HCT116 (cell line): ENCODE data around the gene DDX20. TPM values are rescaled to one million over a fixed set of nuclear protein-coding genes. Genes with fewer than 3 reads are reported as not detected.

Experiments used
- ATAC-seq: fragments of 200-7000 bp; cut with Tn5 transposase; 2 replicates; pipeline ENCODE4 v1.9.1; 2020; ENCODE audit warnings: mild to moderate bottlenecking, moderate library complexity
- BruUV-seq: library from RNA; stranded (reverse); fragments of 400-500 nt; replicated peaks from 2 replicates; lab custom pipeline; 2021; lab: Mats Ljungman, UMichigan
- CTCF ChIA-PET: fragments of 300-600 bp; sonication (Branson Sonifier 250); formaldehyde crosslinking; loops from one replicate; lab custom pipeline; 2021; ENCODE audit warnings: antibody characterized with exemption; lab: Charles Lee
- POLR2A ChIA-PET: fragments of 300-600, 350-600 bp; sonication (Branson Sonifier 250); formaldehyde crosslinking; loops from one replicate; lab custom pipeline; 2021; ENCODE audit warnings: antibody characterized with exemption; lab: Charles Lee
- RAD21 ChIA-PET, 2 experiments: fragments of 300-600 bp; sonication (Branson Sonifier 250); formaldehyde crosslinking; loops; one replicate each; lab custom pipeline; 2023; ENCODE audit warnings: low total read pairs in 2 of 2; ENCODE audit not compliant: uncharacterized antibody in 2 of 2, unreplicated experiment in 2 of 2, low non-redundant PET in 1 of 2; lab: Charles Lee
- DNase-seq: peaks from one replicate; pipeline ENCODE4 v3.0.0-alpha.2; 2010; ENCODE audit warnings: low read depth, low spot score
- H2AFZ ChIP-seq: fragments of 200-600 bp; shearing (Covaris generic), sonication (generic); 2 replicates; pipeline ENCODE4 v1.6.1; 2017; ENCODE audit warnings: low read depth, mixed run types, mixed read lengths, antibody characterized with exemption, low read length; ENCODE audit not compliant: poor library complexity, severe bottlenecking
- H3K27ac ChIP-seq: 2 replicates; pipeline ENCODE4 v1.5.1; 2012; ENCODE audit warnings: low read depth, low read length
- H3K27me3 ChIP-seq: fragments of 200-600 bp; sonication (generic); 2 replicates; pipeline ENCODE4 v1.6.1; 2016; ENCODE audit warnings: mixed run types, low read length, mixed read lengths; ENCODE audit not compliant: insufficient read depth
- H3K36me3 ChIP-seq, 2 experiments: fragments of 200-500 bp in 1 of 2; fragments of 200-600 bp in 1 of 2; sonication (Bioruptor generic) in 1 of 2; sonication (generic) in 1 of 2; 2 replicates each; pipeline versions ENCODE4 v1.5.1 to v1.6.1; 2014 to 2016; ENCODE audit warnings: low read length in 2 of 2, inconsistent platforms in 1 of 2, mixed read lengths in 1 of 2, mixed run types in 1 of 2; ENCODE audit not compliant: insufficient read depth in 2 of 2, control insufficient read depth in 1 of 2
- H3K4me1 ChIP-seq, 2 experiments: fragments of 200-600 bp in 1 of 2; sonication (generic) in 1 of 2; 2 replicates each; pipeline versions ENCODE4 v1.5.1 to v1.6.1; 2012 to 2017; ENCODE audit warnings: low read length in 2 of 2, inconsistent platforms in 1 of 2, mild to moderate bottlenecking in 1 of 2, mixed read lengths in 1 of 2, mixed run types in 1 of 2, moderate library complexity in 1 of 2; ENCODE audit not compliant: insufficient read depth in 2 of 2, control insufficient read depth in 1 of 2
- H3K4me2 ChIP-seq: fragments of 200-600 bp; sonication (generic); 2 replicates; pipeline ENCODE4 v1.6.1; 2017; ENCODE audit warnings: mixed run types, low read length, mixed read lengths
- H3K4me3 ChIP-seq, 2 experiments: fragments of 200-600 bp in 1 of 2; sonication (generic) in 1 of 2; replicated peaks in 1 of 2; 2 replicates each; pipeline ENCODE4 v1.5.1; 2011 to 2016; ENCODE audit warnings: low read length in 2 of 2, control low read depth in 1 of 2, low read depth in 1 of 2, mild to moderate bottlenecking in 1 of 2, mixed read lengths in 1 of 2, mixed run types in 1 of 2
- H3K79me2 ChIP-seq: fragments of 200-600 bp; sonication (generic); 2 replicates; pipeline ENCODE4 v1.6.1; 2017; ENCODE audit warnings: mild to moderate bottlenecking, mixed run types, low read length, moderate library complexity, mixed read lengths; ENCODE audit not compliant: insufficient read depth
- H3K9ac ChIP-seq: fragments of 200-600 bp; sonication (generic); 2 replicates; pipeline ENCODE4 v1.6.1; 2016; ENCODE audit warnings: low read length, mixed read lengths
- H3K9me2 ChIP-seq: fragments of 200-600 bp; sonication (generic), shearing (Covaris generic); 2 replicates; pipeline ENCODE4 v1.6.1; 2017; ENCODE audit warnings: mixed run types, mild to moderate bottlenecking, moderate library complexity; ENCODE audit not compliant: insufficient read depth
- H3K9me3 ChIP-seq, 2 experiments: fragments of 200-500 bp in 1 of 2; fragments of 200-600 bp in 1 of 2; sonication (Bioruptor generic) in 1 of 2; sonication (generic) in 1 of 2; 2 replicates each; pipeline ENCODE4 v1.6.1; 2014 to 2017; ENCODE audit warnings: low read length in 2 of 2, mixed read lengths in 2 of 2, inconsistent platforms in 1 of 2, low read depth in 1 of 2, mild to moderate bottlenecking in 1 of 2, mixed run types in 1 of 2, moderate library complexity in 1 of 2; ENCODE audit not compliant: control insufficient read depth in 1 of 2, insufficient read depth in 1 of 2
- H4K20me1 ChIP-seq: fragments of 200-600 bp; sonication (generic), shearing (Covaris generic); 2 replicates; pipeline ENCODE4 v1.6.1; 2017; ENCODE audit warnings: mixed run types, mild to moderate bottlenecking, moderate library complexity; ENCODE audit not compliant: insufficient read depth
- CBX3 ChIP-seq: IDR thresholded peaks from 2 replicates; pipeline ENCODE4 v1.6.1; 2012; ENCODE audit warnings: low read depth
- CTCF ChIP-seq, 3 experiments: fragments of 200-600 bp in 1 of 3; sonication (generic) in 1 of 3; IDR thresholded peaks in 2 of 3; conservative IDR thresholded peaks in 1 of 3; 2 replicates each; pipeline ENCODE4 v1.5.1; 2012 to 2017; ENCODE audit warnings: low read depth in 2 of 3, low read length in 2 of 3, antibody characterized with exemption in 1 of 3, borderline replicate concordance in 1 of 3, control low read depth in 1 of 3, mild to moderate bottlenecking in 1 of 3, mixed read lengths in 1 of 3, mixed run types in 1 of 3, moderate library complexity in 1 of 3; ENCODE audit not compliant: insufficient read depth in 1 of 3
- ELF1 ChIP-seq: IDR thresholded peaks from 2 replicates; pipeline ENCODE4 v1.6.1; 2012; ENCODE audit warnings: low read depth, borderline replicate concordance
- FOSL1 ChIP-seq: IDR thresholded peaks from 2 replicates; pipeline ENCODE4 v1.6.1; 2012; ENCODE audit warnings: low read depth
- RAD21 ChIP-seq: IDR thresholded peaks from 2 replicates; pipeline ENCODE4 v1.6.1; 2012; ENCODE audit warnings: low read depth, mild to moderate bottlenecking
- REST ChIP-seq: IDR thresholded peaks from 2 replicates; pipeline ENCODE4 v1.6.1; 2012; ENCODE audit warnings: low read depth
- YY1 ChIP-seq: IDR thresholded peaks from 2 replicates; pipeline ENCODE4 v1.6.1; 2011; ENCODE audit warnings: low read length, low read depth, moderate library complexity, mild to moderate bottlenecking; ENCODE audit not compliant: insufficient replicate concordance; ENCODE audit errors: extremely low read depth
- intact Hi-C: fragments of 100-400 bp; cut with micrococcal nuclease; formaldehyde crosslinking; loops from 2 replicates; pipeline ENCODE4 v1.10.0; 2022
- total RNA-seq: library from RNA; stranded (reverse); gene quantifications from one replicate; pipeline ENCODE4 v1.2.1, GENCODE V29; 2021; ENCODE audit not compliant: unreplicated experiment
- TF ChIP-seq, protein P1 (sequence below): IDR thresholded peaks from 2 replicates; pipeline ENCODE4 v1.6.1; 2012

The DDX20 gene
- total RNA-seq, 1 experiment from 2014 or later: 14.9 TPM

GRCh38 chr1:111789666-111790316, 34.1 kb downstream of the DDX20 start:
- TF ChIP-seq FOSL1 (no peak), RAD21 (peak; percentile 17; the same call in 1 of the 2 replicates), CTCF (IDR thresholded peaks at IDR 0.05 in 2 of 3, conservative IDR thresholded peaks at IDR 0.05 in 1 of 3; ENCODE audit: borderline replicate concordance in 1 of 3, insufficient read depth in 1 of 3, low read depth in 2 of 3, low read length in 2 of 3) (0 out of 6 replicates have a peak, but pooled peaks of 1 of the 3 experiments have one; percentile 9)
- Histone ChIP-seq H3K9me2 (no peaks in the 10 kb centered on the region), H3K79me2 (no peaks in the 10 kb centered on the region), H3K27ac (no peak overlapping the region), H3K36me3 (no peaks in the 10 kb centered on the region), H3K4me3 (no peak overlapping the region), H3K4me1 (no peaks in the 10 kb centered on the region), H3K27me3 (peaks cover 39% of the 10 kb centered on the region), H4K20me1 (no peaks in the 10 kb centered on the region), H2AFZ (no peak overlapping the region), H3K9me3 (no peaks in the 10 kb centered on the region), H3K9ac (no peak overlapping the region), H3K4me2 (no peak overlapping the region)
- ATAC-seq: no peak
- intact Hi-C loops: loop anchor here (10.0 kb wide), 1 partner anchor 545 kb away; no protein-coding TSS in a partner anchor
- ChIA-PET RAD21 (no interaction called here), POLR2A (no interaction called here), CTCF (interaction anchor here (1.1 to 1.5 kb wide), 3 partner anchors 24 to 547 kb away, joined by 3 to 5 read pairs (median 3); no protein-coding TSS in a partner anchor)
- DNase-seq: no peak
- BruUV-seq: no TSS peak

DNA sequence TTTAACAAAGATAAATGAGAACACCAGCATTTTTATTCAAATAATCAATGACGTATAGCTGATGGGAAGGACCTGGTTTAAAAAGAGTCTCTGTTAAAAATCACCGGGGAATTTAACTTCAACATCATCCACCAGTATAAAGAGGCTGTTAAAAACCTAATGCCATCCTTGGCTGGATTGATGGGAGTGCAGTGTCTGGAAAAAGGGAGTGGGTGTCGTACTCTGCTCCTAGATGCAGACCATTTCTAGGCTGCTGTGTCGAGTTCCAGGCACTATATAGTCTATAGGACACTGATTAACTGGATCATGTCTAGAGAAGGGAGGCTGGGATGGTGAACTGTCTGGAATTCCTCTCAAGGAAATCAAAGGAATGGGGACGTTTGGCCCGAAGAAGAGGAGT, 36.1 kb downstream of the DDX20 start:
- Histone ChIP-seq H4K20me1 (no peaks in the 10 kb centered on the region), H3K4me3 (no peak overlapping the region), H3K79me2 (no peaks in the 10 kb centered on the region), H2AFZ (no peak overlapping the region), H3K4me1 (no peaks in the 10 kb centered on the region), H3K27ac (no peak overlapping the region), H3K36me3 (no peaks in the 10 kb centered on the region), H3K9ac (no peak overlapping the region), H3K9me3 (no peaks in the 10 kb centered on the region), H3K27me3 (peaks cover 45% of the 10 kb centered on the region), H3K4me2 (no peak overlapping the region), H3K9me2 (no peaks in the 10 kb centered on the region)
- RAD21 ChIA-PET: no interaction called here
- DNase-seq (no peak), ATAC-seq (no peak)
- TF ChIP-seq REST (no peak), RAD21 (no peak), CBX3 (no peak), ELF1 (no peak), YY1 (no peak), CTCF (IDR thresholded peaks at IDR 0.05 in 2 of 3, conservative IDR thresholded peaks at IDR 0.05 in 1 of 3; ENCODE audit: borderline replicate concordance in 1 of 3, insufficient read depth in 1 of 3, low read depth in 2 of 3, low read length in 2 of 3) (no peak)
- TF ChIP-seq, protein P1, sequence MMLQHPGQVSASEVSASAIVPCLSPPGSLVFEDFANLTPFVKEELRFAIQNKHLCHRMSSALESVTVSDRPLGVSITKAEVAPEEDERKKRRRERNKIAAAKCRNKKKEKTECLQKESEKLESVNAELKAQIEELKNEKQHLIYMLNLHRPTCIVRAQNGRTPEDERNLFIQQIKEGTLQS: no peak
- intact Hi-C loops: loop anchor here (10.0 kb wide), 1 partner anchor 543 kb away; no protein-coding TSS in a partner anchor
- POLR2A ChIA-PET: no interaction called here
- BruUV-seq: no TSS peak
- CTCF ChIA-PET: no interaction called here
